ENCODE results near the gene PPP4R4. TPM values are rescaled to one million over a fixed set of nuclear protein-coding genes. Genes with fewer than 3 reads are reported as not detected.
"Not testable (repeated sequence)": the region's sequence is repeated elsewhere in the genome, so short reads cannot be mapped to it uniquely, and the experiment has no call there.

PPP4R4 gene
- total RNA-seq, 1 donor from 2014 or later: 5.9 TPM

DNA sequence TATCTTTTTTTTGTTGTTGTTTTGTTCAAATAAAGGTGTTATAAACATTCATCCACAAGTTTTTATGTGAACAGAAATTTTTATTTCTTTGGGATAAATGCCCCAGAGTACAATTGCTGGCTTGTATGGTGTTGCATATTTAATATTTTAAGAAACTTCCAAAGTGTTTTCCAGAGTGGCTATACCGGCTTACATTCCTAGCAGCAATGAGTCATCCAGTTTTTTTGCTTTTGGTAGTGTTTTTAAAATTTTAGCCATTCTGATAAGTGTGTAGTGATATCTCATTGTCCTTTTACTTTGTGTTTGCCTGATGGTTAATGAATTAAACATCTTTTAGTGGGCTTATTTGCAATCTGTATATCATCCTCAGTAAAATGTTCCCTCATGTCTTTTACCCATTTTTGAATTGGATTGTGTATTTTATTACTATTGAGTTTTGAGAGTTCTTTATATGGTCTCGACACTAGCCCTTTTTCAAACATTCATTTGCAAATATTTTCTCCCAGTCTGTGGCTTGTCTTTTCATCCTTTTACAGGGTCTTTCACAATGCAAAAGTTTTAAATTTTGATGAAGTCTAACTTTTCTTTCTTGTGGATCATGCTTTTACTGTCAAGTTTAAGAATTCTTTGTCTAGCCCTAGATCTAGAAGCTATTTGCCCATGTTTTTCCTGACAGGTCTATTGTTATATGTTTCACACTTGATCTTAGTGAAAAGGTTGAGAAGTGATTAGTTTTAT lies 29.5 kb downstream of the PPP4R4 start:
- TF ChIP-seq, protein P1, sequence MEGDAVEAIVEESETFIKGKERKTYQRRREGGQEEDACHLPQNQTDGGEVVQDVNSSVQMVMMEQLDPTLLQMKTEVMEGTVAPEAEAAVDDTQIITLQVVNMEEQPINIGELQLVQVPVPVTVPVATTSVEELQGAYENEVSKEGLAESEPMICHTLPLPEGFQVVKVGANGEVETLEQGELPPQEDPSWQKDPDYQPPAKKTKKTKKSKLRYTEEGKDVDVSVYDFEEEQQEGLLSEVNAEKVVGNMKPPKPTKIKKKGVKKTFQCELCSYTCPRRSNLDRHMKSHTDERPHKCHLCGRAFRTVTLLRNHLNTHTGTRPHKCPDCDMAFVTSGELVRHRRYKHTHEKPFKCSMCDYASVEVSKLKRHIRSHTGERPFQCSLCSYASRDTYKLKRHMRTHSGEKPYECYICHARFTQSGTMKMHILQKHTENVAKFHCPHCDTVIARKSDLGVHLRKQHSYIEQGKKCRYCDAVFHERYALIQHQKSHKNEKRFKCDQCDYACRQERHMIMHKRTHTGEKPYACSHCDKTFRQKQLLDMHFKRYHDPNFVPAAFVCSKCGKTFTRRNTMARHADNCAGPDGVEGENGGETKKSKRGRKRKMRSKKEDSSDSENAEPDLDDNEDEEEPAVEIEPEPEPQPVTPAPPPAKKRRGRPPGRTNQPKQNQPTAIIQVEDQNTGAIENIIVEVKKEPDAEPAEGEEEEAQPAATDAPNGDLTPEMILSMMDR (IDR thresholded peaks at IDR 0.05): no peak
- ATAC-seq: no peak
- Histone ChIP-seq H3K27ac (no peak overlapping the region), H3K27me3 (ENCODE audit: low read depth) (no peaks in the 10 kb centered on the region), H3K36me3 (no peaks in the 10 kb centered on the region), H3K9me3 (no peaks in the 10 kb centered on the region), H3K4me3 (no peak overlapping the region), H3K4me1 (no peaks in the 10 kb centered on the region)
- no peak for DNase-seq
- intact Hi-C loops (cut with DNase I): no loop called here

DNA sequence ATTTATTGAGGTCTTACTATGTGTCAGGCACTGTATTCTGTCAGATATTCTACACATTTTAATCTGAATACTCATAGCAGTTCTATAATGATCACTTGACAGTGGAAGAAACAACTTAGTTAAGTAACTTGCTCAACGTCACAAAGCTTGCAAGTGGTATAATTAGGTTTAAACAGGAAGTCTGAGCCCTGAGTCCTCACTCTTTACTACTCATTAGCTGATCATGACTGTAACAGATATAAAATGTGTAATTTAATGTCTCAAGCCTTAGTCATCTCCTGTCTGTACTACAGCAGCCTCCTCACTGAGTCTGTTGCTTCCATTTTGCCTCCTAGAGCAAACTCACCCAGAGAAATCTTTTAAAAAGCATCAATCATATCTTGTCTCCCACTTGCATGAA lies 38.9 kb downstream of the PPP4R4 start:
- intact Hi-C loops (cut with DNase I): no loop called here
- ATAC-seq (no peak), DNase-seq (no peak)
- Histone ChIP-seq H3K9me3 (no peaks in the 10 kb centered on the region), H3K27me3 (ENCODE audit: low read depth) (no peaks in the 10 kb centered on the region), H3K4me1 (no peaks in the 10 kb centered on the region), H3K36me3 (no peaks in the 10 kb centered on the region), H3K4me3 (no peak overlapping the region), H3K27ac (no peak overlapping the region)
- TF ChIP-seq, protein P1 (IDR thresholded peaks at IDR 0.05): no peak

DNA sequence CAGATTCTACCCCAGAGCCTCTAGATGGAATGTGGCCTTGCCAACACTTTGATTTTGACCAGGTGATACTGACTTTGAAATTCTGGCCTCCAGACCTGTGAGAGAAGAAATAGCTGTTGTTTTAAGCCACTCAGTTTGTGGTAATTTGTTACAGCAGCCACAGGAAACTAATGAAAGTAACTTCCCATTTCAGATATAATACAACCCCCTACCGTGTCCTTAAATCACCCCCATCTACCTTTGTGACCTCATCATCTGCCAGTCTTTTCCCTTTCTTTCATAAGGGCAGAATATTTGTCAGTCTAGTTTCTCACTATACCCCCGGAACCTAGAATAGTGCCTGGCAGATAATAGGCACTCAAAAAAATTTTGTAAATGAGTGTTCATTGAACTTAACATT lies 39.6 kb downstream of the PPP4R4 start:
- Histone ChIP-seq H3K4me1 (no peaks in the 10 kb centered on the region), H3K27me3 (ENCODE audit: low read depth) (no peaks in the 10 kb centered on the region), H3K36me3 (no peaks in the 10 kb centered on the region), H3K4me3 (no peak overlapping the region), H3K27ac (no peak overlapping the region), H3K9me3 (no peaks in the 10 kb centered on the region)
- ATAC-seq (no peak), DNase-seq (no peak)
- TF ChIP-seq, protein P1 (IDR thresholded peaks at IDR 0.05): no peak
- intact Hi-C loops (cut with DNase I): no loop called here

DNA sequence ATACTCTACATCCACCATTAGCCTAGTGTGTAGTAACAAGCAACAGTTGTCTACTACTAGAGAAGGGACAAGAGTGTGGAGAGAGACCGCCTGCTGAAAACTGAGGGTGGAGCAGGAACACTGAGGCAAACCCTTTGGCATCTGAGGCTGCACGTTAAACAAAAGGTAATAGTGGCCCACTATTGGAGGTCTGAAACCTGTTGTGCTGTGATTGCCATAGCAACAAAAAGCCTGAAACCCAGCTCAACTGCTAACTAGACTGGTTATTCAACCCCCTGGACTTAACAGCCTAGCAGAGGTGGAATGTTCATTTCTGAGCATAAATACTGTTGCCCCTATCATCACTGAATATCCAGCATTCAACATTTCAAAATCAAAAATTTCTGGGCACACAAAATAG lies 43.0 kb downstream of the PPP4R4 start:
- Histone ChIP-seq H3K9me3 (no peaks in the 10 kb centered on the region), H3K4me1 (no peaks in the 10 kb centered on the region), H3K27ac (no peak overlapping the region), H3K4me3 (no peak overlapping the region), H3K36me3 (no peaks in the 10 kb centered on the region), H3K27me3 (ENCODE audit: low read depth) (no peaks in the 10 kb centered on the region)
- TF ChIP-seq, protein P1 (IDR thresholded peaks at IDR 0.05): no peak
- ATAC-seq: no peak
- no peak for DNase-seq
- intact Hi-C loops (cut with DNase I): no loop called here

DNA sequence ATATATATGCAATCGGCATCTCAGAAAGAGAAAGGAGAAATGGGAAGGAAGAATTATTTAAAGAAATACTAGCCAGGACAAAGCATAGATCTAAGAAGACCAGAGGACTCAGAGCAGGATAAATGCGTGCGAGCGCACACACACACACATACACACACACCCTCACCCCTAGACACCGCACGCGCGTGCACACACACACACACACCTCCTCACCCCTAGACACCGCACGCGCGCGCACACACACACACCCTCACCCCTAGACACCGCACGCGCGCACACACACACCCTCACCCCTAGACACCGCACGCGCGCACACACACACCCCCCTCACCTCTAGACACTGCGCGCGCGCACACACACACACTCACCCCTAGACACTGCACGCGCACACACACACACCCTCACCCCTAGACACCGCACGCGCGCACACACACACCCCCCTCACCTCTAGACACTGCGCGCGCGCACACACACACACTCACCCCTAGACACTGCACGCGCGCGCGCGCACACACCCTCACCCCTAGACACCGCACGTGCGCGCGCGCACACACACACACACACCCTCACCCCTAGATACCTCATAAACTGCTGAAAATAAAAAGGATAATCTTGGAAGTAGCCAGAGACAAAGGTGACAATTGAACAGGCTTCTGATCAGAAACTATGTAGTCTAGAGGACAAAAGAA lies 44.2 kb downstream of the PPP4R4 start:
- ATAC-seq; H3K27ac ChIP-seq; H3K36me3 ChIP-seq; DNase-seq; H3K4me3 ChIP-seq; H3K4me1 ChIP-seq; H3K27me3 ChIP-seq (ENCODE audit: low read depth); H3K9me3 ChIP-seq; intact Hi-C loops (cut with DNase I): not testable (repeated sequence)

DNA sequence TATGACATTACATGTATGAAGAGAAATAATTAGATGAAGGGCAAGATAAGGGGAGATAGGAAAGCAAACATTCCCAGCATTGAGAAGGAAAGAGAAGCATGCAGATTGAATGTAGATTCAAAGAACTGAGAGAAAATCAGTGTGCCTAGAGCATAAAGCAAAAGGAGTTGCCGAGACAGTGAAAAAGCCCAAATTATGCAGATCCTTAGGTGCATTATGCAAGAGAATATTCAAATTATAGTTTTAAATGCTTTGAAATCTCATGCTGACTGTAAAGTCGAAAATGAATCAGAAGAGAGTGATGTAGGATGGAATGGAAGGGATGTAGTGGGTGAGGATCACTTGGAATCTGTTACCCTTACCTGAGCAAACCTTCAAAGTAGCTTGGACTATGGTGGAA lies 49.9 kb downstream of the PPP4R4 start:
- Histone ChIP-seq H3K4me3 (no peak overlapping the region), H3K27me3 (ENCODE audit: low read depth) (no peaks in the 10 kb centered on the region), H3K4me1 (peaks cover 8% of the 10 kb centered on the region), H3K27ac (no peak overlapping the region), H3K36me3 (no peaks in the 10 kb centered on the region), H3K9me3 (no peaks in the 10 kb centered on the region)
- TF ChIP-seq, protein P1 (IDR thresholded peaks at IDR 0.05): no peak
- no peak for ATAC-seq
- intact Hi-C loops (cut with DNase I): no loop called here
- DNase-seq: no peak

All from lower lobe of right lung (tissue), 2 donors.